Stimulated activated CD8-positive, alpha-beta memory T cell treated with anti-CD3 and anti-CD28 coated beads, Interleukin-4, amount 100 ng/mL, for 24 hours (primary cell): Measurements from ENCODE around the gene NPR3.

Source experiments
- DNase-seq: peaks from one replicate; pipeline ENCODE4 v3.0.0-alpha.2; 2020; ENCODE audit warnings: low read depth

NPR3 gene

DNA sequence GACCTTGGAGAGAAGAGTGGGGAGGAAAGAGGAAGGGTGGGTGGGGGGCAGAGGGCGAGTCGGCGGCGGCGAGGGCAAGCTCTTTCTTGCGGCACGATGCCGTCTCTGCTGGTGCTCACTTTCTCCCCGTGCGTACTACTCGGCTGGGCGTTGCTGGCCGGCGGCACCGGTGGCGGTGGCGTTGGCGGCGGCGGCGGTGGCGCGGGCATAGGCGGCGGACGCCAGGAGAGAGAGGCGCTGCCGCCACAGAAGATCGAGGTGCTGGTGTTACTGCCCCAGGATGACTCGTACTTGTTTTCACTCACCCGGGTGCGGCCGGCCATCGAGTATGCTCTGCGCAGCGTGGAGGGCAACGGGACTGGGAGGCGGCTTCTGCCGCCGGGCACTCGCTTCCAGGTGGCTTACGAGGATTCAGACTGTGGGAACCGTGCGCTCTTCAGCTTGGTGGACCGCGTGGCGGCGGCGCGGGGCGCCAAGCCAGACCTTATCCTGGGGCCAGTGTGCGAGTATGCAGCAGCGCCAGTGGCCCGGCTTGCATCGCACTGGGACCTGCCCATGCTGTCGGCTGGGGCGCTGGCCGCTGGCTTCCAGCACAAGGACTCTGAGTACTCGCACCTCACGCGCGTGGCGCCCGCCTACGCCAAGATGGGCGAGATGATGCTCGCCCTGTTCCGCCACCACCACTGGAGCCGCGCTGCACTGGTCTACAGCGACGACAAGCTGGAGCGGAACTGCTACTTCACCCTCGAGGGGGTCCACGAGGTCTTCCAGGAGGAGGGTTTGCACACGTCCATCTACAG is 760 bp downstream of the NPR3 start:
- no peak for DNase-seq

GRCh38 chr5:32712481-32713360 is 1.6 kb downstream of the NPR3 start:
- no peak for DNase-seq

DNA sequence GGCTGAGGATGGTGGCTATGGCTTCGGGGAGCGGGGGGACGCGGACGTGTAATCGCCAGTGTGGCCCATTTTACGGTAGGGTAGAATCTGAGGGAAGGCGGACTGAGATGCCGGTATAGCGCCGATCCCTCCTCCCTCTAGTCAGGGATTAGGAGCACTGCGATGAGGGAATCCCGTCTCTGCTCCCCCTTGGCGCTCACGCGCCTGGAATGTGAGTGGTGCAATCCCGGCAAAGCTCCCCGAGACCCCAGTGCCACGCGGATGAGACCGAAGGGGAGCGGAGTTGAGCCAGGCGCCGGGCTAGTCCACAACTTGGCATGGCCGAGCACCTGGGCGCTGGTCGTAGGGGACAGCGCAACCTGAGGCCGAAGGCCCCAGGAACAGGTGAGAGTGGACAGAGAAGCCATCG is 2.2 kb downstream of the NPR3 start:
- DNase-seq = no peak

DNA sequence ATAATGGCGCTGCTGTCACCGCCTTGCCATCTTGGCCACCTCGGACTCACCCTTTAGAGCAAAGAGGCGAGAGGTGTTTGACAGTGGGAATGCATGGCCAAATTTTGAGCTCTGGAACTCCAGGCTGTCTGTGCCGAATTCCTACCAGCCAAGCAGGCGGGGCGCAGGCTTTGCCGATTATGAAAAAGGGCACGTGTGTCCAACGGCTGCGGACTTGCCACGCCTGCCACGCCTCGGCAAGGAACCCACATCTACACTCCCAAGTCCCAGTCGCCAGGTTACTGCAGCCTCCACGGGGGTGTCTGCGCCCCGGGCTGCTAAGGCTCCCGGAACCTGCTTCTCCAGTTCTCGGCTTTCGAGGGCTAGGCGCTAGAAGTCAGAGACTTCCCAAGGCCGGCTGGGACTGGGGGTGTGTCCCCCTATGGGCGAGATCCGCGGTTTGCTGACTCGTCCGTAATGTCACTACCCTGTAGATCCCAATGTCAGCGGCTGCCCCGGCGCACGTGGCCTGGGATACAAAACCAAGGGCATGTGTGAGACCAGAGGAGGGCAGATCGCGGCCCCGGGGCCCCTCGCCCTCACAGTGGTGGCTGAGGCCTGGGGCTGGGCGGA is 2.8 kb downstream of the NPR3 start:
- no peak for DNase-seq

DNA sequence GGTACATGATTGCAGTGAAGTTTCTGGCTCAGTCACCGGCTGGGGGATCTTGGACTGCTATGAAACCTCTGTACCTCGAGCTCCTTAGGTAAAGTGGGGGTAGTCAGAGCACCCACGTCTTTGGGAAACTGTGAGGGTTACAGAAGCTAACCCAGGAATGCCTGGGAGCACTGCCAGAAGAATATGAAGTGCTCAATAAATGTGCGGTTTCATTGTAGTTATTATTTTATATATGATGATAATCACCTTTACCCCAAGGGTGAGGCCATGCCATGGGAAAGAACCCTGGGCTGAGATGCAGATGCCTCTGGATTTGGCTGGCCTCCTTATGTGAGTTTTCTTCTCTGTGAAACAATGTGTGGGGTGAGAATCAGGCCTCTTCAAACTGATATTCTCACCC is 3.7 kb downstream of the NPR3 start:
- no peak for DNase-seq

- DNase-seq = no peak
Observed at GRCh38 chr5:32720300-32720699, 9.2 kb downstream of the NPR3 start.

DNA sequence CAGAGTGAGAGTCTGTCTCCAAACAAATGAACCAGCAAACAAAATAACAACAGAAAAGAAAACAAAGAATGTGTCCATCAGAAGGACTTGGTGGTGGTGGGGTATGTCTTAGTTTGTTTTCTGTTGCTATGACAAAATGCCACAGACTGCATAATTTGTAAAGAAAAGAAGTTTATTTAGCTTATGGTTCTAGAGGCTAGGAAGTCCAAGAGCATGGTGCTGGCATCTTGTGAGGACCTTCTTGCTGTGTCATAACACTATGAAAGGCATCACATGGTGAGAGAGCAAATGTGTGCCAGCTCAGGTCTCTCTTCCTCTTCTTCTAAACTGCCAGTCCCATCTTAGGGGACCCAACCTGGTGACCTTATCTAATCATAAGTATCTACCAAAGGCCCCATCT is 10.5 kb downstream of the NPR3 start:
- no peak for DNase-seq

- no peak for DNase-seq
Observed at GRCh38 chr5:32722957-32723356, 11.8 kb downstream of the NPR3 start.

DNA sequence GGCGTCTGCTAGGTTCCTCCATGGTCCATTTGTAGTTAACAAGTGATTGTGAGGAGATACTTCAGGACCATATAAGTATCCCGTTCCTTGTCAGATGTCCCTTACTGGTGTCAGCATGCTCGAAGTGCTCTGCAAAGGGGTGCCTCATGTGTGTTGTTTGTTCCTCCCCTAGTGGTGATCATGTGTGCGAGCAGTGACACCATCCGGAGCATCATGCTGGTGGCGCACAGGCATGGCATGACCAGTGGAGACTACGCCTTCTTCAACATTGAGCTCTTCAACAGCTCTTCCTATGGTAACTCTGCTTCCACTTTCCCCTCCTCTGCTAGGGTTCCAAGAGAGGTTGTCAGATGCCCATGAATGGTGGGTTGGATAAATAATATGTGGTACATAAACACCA is 13.4 kb downstream of the NPR3 start:
- DNase-seq = no peak

DNA sequence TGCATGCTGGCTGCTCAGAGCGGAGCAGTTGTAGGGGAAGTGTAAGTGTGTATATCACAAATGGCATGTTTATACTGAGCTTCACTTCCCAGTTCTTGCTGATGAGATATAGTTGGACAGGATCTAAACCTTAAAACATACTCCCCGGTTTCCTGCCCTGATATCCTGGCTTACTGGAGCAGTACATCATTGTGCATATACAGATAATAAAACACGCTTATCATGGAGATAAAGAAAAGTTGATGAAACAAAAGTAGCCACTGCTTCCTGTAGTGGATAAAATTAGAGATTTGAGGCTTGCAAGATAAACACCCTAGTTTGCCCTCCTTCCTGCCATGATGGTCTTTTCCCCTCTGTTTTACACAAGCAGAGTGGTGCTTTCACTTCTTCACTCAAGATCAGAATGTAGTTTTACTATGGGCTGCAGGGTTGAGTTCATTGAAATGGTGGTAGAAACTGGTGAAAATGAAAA is 15.0 kb downstream of the NPR3 start:
- no peak for DNase-seq

- no peak for DNase-seq
Observed at GRCh38 chr5:32729651-32730050, 18.5 kb downstream of the NPR3 start.

- DNase-seq = no peak
Observed at GRCh38 chr5:32733590-32734340, 22.6 kb downstream of the NPR3 start.

- DNase-seq = no peak
Observed at GRCh38 chr5:32734827-32735378, 23.8 kb downstream of the NPR3 start.

GRCh38 chr5:32735512-32735911 is 24.4 kb downstream of the NPR3 start:
- no peak for DNase-seq

DNA sequence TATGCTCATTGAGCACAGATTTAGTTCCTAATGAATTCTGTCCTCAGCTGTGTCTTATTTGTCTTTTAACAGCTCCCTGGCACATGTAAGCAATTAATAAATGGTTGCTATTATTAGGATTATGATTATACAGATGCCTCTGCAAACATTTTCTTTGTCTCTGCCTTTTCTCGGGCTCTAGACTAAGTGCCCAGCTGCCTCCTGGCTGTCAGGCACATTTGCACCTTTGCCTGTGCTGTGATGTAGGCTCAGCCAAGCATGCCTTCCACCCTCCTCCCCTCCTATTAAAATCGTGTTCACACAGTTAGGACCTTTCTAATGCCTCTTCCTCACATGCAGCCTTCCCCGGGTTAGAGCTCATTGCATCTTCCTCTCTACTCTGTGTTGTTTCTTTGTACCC is 25.7 kb downstream of the NPR3 start:
- DNase-seq = no peak

GRCh38 chr5:32740651-32741050 is 29.5 kb downstream of the NPR3 start:
- DNase-seq = no peak

- no peak for DNase-seq
Observed at GRCh38 chr5:32745317-32745716, 34.2 kb downstream of the NPR3 start.

DNA sequence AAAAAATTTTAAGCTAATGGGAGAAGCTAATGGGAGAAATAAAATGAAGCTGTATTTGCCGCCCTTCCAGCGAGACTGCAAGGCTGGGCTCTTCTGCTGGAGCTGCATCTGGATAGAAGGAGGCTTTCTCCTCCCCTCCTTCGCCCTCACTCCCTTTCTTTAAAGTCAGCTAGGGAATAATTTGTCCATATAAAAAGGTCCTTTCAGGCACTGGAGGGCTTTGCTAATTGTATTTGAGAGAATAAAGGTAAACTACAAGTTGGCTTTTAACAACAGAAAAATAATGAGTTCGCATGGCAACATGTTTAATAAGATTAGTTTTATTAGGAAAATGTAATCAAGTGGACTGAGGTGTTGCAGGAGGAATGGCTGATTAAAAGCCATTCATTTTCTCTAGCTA is 41.3 kb downstream of the NPR3 start:
- DNase-seq = no peak

DNA sequence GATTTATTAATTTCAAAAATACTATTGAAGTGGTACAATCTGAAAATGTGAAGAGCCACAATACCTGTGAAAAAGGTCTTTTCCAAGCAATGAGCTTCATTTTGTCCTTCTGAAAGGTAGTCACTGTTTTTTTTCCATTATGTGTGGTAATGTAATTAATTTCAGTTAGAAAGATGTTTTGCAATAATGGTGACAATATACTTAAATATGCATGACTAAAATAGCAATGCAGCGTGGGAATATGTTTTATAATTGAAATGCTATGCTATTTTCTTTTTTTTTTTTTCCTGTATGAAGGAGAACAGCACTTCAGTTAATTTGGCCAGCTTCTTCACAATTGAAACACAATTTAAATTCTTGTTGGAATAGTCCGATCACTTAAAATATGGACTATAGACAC is 41.9 kb downstream of the NPR3 start:
- no peak for DNase-seq

GRCh38 chr5:32753765-32754164 is 42.6 kb downstream of the NPR3 start:
- DNase-seq = no peak

- DNase-seq = no peak
Observed at GRCh38 chr5:32754284-32754683, 43.2 kb downstream of the NPR3 start.

DNA sequence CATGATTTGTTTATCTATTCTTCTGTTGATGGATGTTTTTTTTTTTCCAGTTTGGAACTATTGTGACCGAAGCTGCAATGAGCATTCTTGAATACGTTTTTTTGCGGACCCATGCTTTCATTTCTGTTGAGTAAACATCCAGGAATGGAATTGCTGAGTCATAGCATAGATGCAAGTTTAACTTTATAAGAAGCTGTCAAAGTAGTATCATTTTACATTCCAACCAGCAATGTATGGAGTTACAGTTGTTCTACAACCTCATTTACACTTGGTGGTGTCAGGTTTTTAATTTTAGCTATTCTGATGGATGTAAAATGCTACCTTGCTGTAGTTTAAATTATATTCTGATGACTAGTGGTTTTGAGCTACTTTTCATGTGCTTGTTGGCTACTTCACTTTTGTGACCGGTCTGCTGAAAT is 49.0 kb downstream of the NPR3 start:
- no peak for DNase-seq
